ENCODE results near the gene FOXP1. TPM values are rescaled to one million over a fixed set of nuclear protein-coding genes. Genes with fewer than 3 reads are reported as not detected.
A peak's percentile ranks its signal among the peaks of the same experiment; 100 is the strongest.

FOXP1 gene
- total and polyA plus RNA-seq, 2 experiments from 2014 or later: 37.4 to 59.9 TPM

GRCh38 chr3:71037775-71038174 lies 545.8 kb downstream of the FOXP1 start:
- TF ChIP-seq EZH2 (IDR thresholded peaks at IDR 0.05; ENCODE audit: insufficient read depth, poor library complexity, severe bottlenecking) (no peak), EZH2phosphoT487 (IDR thresholded peaks at IDR 0.05; ENCODE audit: insufficient read depth, low read depth) (no peak)
- WGBS, 2 experiments (ENCODE audit: low coverage in 1 of 2, low lambda C conversion rate in 2 of 2, missing lambda C conversion rate in 2 of 2): 93 to 95% methylated on average over 7 of the region's 7 CpGs
- peaks cover 97% of the 10 kb centered on the region for H3K79me2 ChIP-seq (ENCODE audit: insufficient read depth)

GRCh38 chr3:71035886-71036285 lies 547.6 kb downstream of the FOXP1 start:
- Histone ChIP-seq H3K4me2 (ENCODE audit: unreplicated experiment) (no peak overlapping the region), H2AFZ (no peak overlapping the region), H3K9ac (no peak overlapping the region), H3K36me3 (ENCODE audit: low read depth) (peaks cover 31% of the 10 kb centered on the region; the same call in 1 of the 2 replicates), H3K9me3 (ENCODE audit: low read depth) (no peaks in the 10 kb centered on the region), H3K4me3 (no peak overlapping the region), H3K27me3 (replicated peaks; ENCODE audit: insufficient read depth) (no peaks in the 10 kb centered on the region), H3K9me2 (ENCODE audit: insufficient read depth) (no peaks in the 10 kb centered on the region), H3K79me2 (ENCODE audit: insufficient read depth) (peaks cover 98% of the 10 kb centered on the region), H3K27ac (no peak overlapping the region), H3F3A (ENCODE audit: insufficient read depth) (peaks cover 18% of the 10 kb centered on the region; the same call in 1 of the 2 replicates), H4K20me1 (ENCODE audit: insufficient read depth) (no peaks in the 10 kb centered on the region), H3K4me1 (ENCODE audit: insufficient read depth) (peaks cover 10% of the 10 kb centered on the region)
- WGBS, 2 experiments (ENCODE audit: low coverage in 1 of 2, low lambda C conversion rate in 2 of 2, missing lambda C conversion rate in 2 of 2): 86 to 93% methylated on average over 5 of the region's 5 CpGs
- in situ Hi-C loops (cut with MboI): no loop called here
- TF ChIP-seq EZH2 (IDR thresholded peaks at IDR 0.05; ENCODE audit: insufficient read depth, poor library complexity, severe bottlenecking) (no peak), EZH2phosphoT487 (IDR thresholded peaks at IDR 0.05; ENCODE audit: insufficient read depth, low read depth) (no peak)
- no peak for DNase-seq

More at GRCh38 chr3:71037775-71038174, 545.8 kb downstream of the FOXP1 start:
- Histone ChIP-seq H4K20me1 (ENCODE audit: insufficient read depth) (no peaks in the 10 kb centered on the region), H2AFZ (no peak overlapping the region), H3K4me3 (no peak overlapping the region), H3K9me3 (ENCODE audit: low read depth) (no peaks in the 10 kb centered on the region), H3K27ac (no peak overlapping the region), H3K4me1 (ENCODE audit: insufficient read depth) (peaks cover 10% of the 10 kb centered on the region), H3F3A (ENCODE audit: insufficient read depth) (peaks cover 18% of the 10 kb centered on the region; the same call in 1 of the 2 replicates), H3K9ac (no peak overlapping the region), H3K36me3 (ENCODE audit: low read depth) (peaks cover 44% of the 10 kb centered on the region), H3K4me2 (ENCODE audit: unreplicated experiment) (no peak overlapping the region), H3K9me2 (ENCODE audit: insufficient read depth) (no peaks in the 10 kb centered on the region), H3K27me3 (replicated peaks; ENCODE audit: insufficient read depth) (no peaks in the 10 kb centered on the region)
- no peak for DNase-seq
- in situ Hi-C loops (cut with MboI): no loop called here

GRCh38 chr3:71035314-71035713 lies 548.2 kb downstream of the FOXP1 start:
- Histone ChIP-seq H3K9ac (no peak overlapping the region), H3K36me3 (ENCODE audit: low read depth) (peaks cover 29% of the 10 kb centered on the region; the same call in 1 of the 2 replicates), H3K4me1 (ENCODE audit: insufficient read depth) (peaks cover 10% of the 10 kb centered on the region), H4K20me1 (ENCODE audit: insufficient read depth) (no peaks in the 10 kb centered on the region), H2AFZ (no peak overlapping the region), H3K27me3 (replicated peaks; ENCODE audit: insufficient read depth) (no peaks in the 10 kb centered on the region), H3K4me2 (ENCODE audit: unreplicated experiment) (no peak overlapping the region), H3K79me2 (ENCODE audit: insufficient read depth) (peaks cover 98% of the 10 kb centered on the region), H3F3A (ENCODE audit: insufficient read depth) (peaks cover 18% of the 10 kb centered on the region; the same call in 1 of the 2 replicates), H3K9me2 (ENCODE audit: insufficient read depth) (no peaks in the 10 kb centered on the region), H3K4me3 (no peak overlapping the region), H3K9me3 (ENCODE audit: low read depth) (no peaks in the 10 kb centered on the region), H3K27ac (no peak overlapping the region)
- 76 to 78% methylated on average over 5 of the region's 5 CpGs for WGBS, 2 experiments (ENCODE audit: low coverage in 1 of 2, low lambda C conversion rate in 2 of 2, missing lambda C conversion rate in 2 of 2)
- in situ Hi-C loops (cut with MboI): no loop called here
- peak; percentile 23 for DNase-seq
- TF ChIP-seq EZH2 (IDR thresholded peaks at IDR 0.05; ENCODE audit: insufficient read depth, poor library complexity, severe bottlenecking): no peak

GRCh38 chr3:71033681-71034220 lies 549.8 kb downstream of the FOXP1 start:
- no peak for TF ChIP-seq EZH2phosphoT487 (IDR thresholded peaks at IDR 0.05; ENCODE audit: insufficient read depth, low read depth)
- TF ChIP-seq EZH2 (IDR thresholded peaks at IDR 0.05; ENCODE audit: insufficient read depth, poor library complexity, severe bottlenecking): no peak
- Histone ChIP-seq H3K27me3 (replicated peaks; ENCODE audit: insufficient read depth) (no peaks in the 10 kb centered on the region), H4K20me1 (ENCODE audit: insufficient read depth) (no peaks in the 10 kb centered on the region), H3F3A (ENCODE audit: insufficient read depth) (peaks cover 18% of the 10 kb centered on the region; the same call in 1 of the 2 replicates), H3K27ac (no peak overlapping the region), H3K9ac (no peak overlapping the region), H3K4me2 (ENCODE audit: unreplicated experiment) (no peak overlapping the region), H3K79me2 (ENCODE audit: insufficient read depth) (peaks cover 98% of the 10 kb centered on the region), H3K9me3 (ENCODE audit: low read depth) (no peaks in the 10 kb centered on the region), H3K9me2 (ENCODE audit: insufficient read depth) (no peaks in the 10 kb centered on the region), H3K36me3 (ENCODE audit: low read depth) (peaks cover 17% of the 10 kb centered on the region; the same call in 1 of the 2 replicates), H2AFZ (no peak overlapping the region), H3K4me1 (ENCODE audit: insufficient read depth) (peaks cover 10% of the 10 kb centered on the region), H3K4me3 (no peak overlapping the region)
- in situ Hi-C loops (cut with MboI): no loop called here
- 97 to 98% methylated on average over 9 of the region's 9 CpGs for WGBS, 2 experiments (ENCODE audit: low coverage in 1 of 2, low lambda C conversion rate in 2 of 2, missing lambda C conversion rate in 2 of 2)
- no peak for DNase-seq
